SK-MEL-5 (cell line): ENCODE data around the gene PARD6G. TPM values are rescaled to one million over a fixed set of nuclear protein-coding genes. Genes with fewer than 3 reads are reported as not detected.

Experiments
- DNase-seq: peaks from one replicate; pipeline ENCODE4 v3.0.0-alpha.2; 2016; ENCODE audit warnings: low read depth, low spot score
- in situ Hi-C: cut with HindIII; loops from 2 replicates; pipeline ENCODE4 v1.10.0; 2016; ENCODE audit warnings: low sequenced_read_pairs, high pct_unique_total_duplicates, low pct_unique_long_range_greater_than_20kb
- total RNA-seq: library from RNA; depleted of rRNA; stranded (reverse); fragments of >200 nt; shearing (Covaris generic); gene quantifications from 2 replicates; pipeline ENCODE4 v1.2.3, GENCODE V29; 2014; rRNA removed

The PARD6G gene
- total RNA-seq, 1 experiment from 2014 or later: 8.8 TPM

- in situ Hi-C loops: no loop called here
- DNase-seq: no peak
Measured at GRCh38 chr18:80112624-80113248, 134.6 kb downstream of the PARD6G start.

- DNase-seq: peak; percentile 41
- in situ Hi-C loops: no loop called here
Measured at GRCh38 chr18:80109676-80110078, 137.6 kb downstream of the PARD6G start.

- in situ Hi-C loops: no loop called here
Measured at GRCh38 chr18:80108739-80109675, 138.3 kb downstream of the PARD6G start, which contains the start of gene ADNP2. ADNP2 (plus strand) TSS chr18:80109262; CDS start chr18:80117543, 8,281 bp downstream.

GRCh38 chr18:80108121-80108536 lies 139.2 kb downstream of the PARD6G start:
- no peak for DNase-seq
- in situ Hi-C loops: no loop called here

More at GRCh38 chr18:80108739-80109675, 138.3 kb downstream of the PARD6G start, which contains the start of gene ADNP2:
- DNase-seq: peak; percentile 97

GRCh38 chr18:80107426-80107825 lies 139.9 kb downstream of the PARD6G start:
- in situ Hi-C loops: no loop called here
- DNase-seq: no peak

Other genes with a start within 250 kb of the PARD6G start
- gene RBFA, start 213.1 kb downstream of the PARD6G start, total RNA-seq: 33.2 and 33.7 TPM in 2 replicates
- gene ADNP2, start 138.3 kb downstream of the PARD6G start, total RNA-seq: 13.3 and 14.3 TPM in 2 replicates